Measurements from ENCODE around the gene MAVS. TPM values are rescaled to one million over a fixed set of nuclear protein-coding genes. Genes with fewer than 3 reads are reported as not detected.

MAVS gene
- total and polyA plus RNA-seq, 9 of the 15 experiments (the other 6 are each of a cell fraction or from before 2014, with no cell fraction given): 1.6 to 22.0 (median 11.3) TPM

- TF ChIP-seq PRPF4 (IDR thresholded peaks at IDR 0.05; ENCODE audit: insufficient read depth, low read depth, low read length, poor library complexity, severe bottlenecking) (no peak), SMARCC2 (IDR thresholded peaks at IDR 0.05; ENCODE audit: low read depth) (no peak), TGIF2 (CRISPR knock-in tag; IDR thresholded peaks at IDR 0.05) (no peak), KLF16 (IDR thresholded peaks at IDR 0.05) (no peak), AFF1 (IDR thresholded peaks at IDR 0.05; ENCODE audit: low read depth in 1 of 2, partially characterized antibody in 2 of 2) (no peak), SREBF2 (CRISPR knock-in tag; IDR thresholded peaks at IDR 0.05) (no peak), RBM15 (IDR thresholded peaks at IDR 0.05; ENCODE audit: insufficient read depth, low read length) (no peak), TSHZ1 (CRISPR knock-in tag; IDR thresholded peaks at IDR 0.05) (no peak), NEUROD1 (IDR thresholded peaks at IDR 0.05; ENCODE audit: borderline replicate concordance, low read depth, low read length, partially characterized antibody) (peak; percentile 93), ZNF583 (CRISPR knock-in tag; IDR thresholded peaks at IDR 0.05) (no peak), MCM3 (IDR thresholded peaks at IDR 0.05) (no peak), ZBTB9 (CRISPR knock-in tag; IDR thresholded peaks at IDR 0.05) (no peak), ZNF778 (CRISPR knock-in tag; IDR thresholded peaks at IDR 0.05) (no peak), E2F5 (CRISPR knock-in tag; IDR thresholded peaks at IDR 0.05) (no peak), ZKSCAN3 (CRISPR knock-in tag; IDR thresholded peaks at IDR 0.05) (no peak), SIRT6 (IDR thresholded peaks at IDR 0.05; ENCODE audit: low read depth, low read length) (no peak), PTTG1 (tag; IDR thresholded peaks at IDR 0.05; ENCODE audit: low read depth) (no peak)
Measured at GRCh38 chr20:3888622-3889488, 42.2 kb downstream of the MAVS start, which contains the start of gene PANK2 (continued).
